H9 (cell line): ENCODE measurements around the gene MAT2A. TPM values are rescaled to one million over a fixed set of nuclear protein-coding genes. Genes with fewer than 3 reads are reported as not detected.

Source experiments
- DNase-seq: peaks from one replicate; pipeline ENCODE4 v3.0.0-alpha.2; 2017
- H2AFZ ChIP-seq: one replicate; pipeline ENCODE4 v1.6.1; 2013; ENCODE audit warnings: mild to moderate bottlenecking, low read length, control low read depth, moderate library complexity
- H2AK5ac ChIP-seq: 2 replicates; pipeline ENCODE4 v1.6.1; 2013; ENCODE audit warnings: low read length, control low read depth, mixed read lengths; ENCODE audit not compliant: insufficient read length
- H2BK120ac ChIP-seq: one replicate; pipeline ENCODE4 v1.6.1; 2013; ENCODE audit warnings: low read depth, mild to moderate bottlenecking, low read length, control low read depth, inconsistent platforms; ENCODE audit not compliant: poor library complexity, severe bottlenecking
- H2BK12ac ChIP-seq: 2 replicates; pipeline ENCODE4 v1.6.1; 2013; ENCODE audit warnings: low read length, control low read depth, mixed read lengths, low read depth; ENCODE audit not compliant: insufficient read length
- H2BK15ac ChIP-seq: 2 replicates; pipeline ENCODE4 v1.6.1; 2013; ENCODE audit warnings: low read depth, low read length, control low read depth
- H2BK20ac ChIP-seq: one replicate; pipeline ENCODE4 v1.6.1; 2013; ENCODE audit warnings: low read depth, mild to moderate bottlenecking, low read length, control low read depth, inconsistent platforms; ENCODE audit not compliant: poor library complexity, severe bottlenecking
- H2BK5ac ChIP-seq: 2 replicates; pipeline ENCODE4 v1.6.1; 2013; ENCODE audit warnings: low read length, control low read depth, mixed read lengths; ENCODE audit not compliant: insufficient read length
- H3K14ac ChIP-seq: 2 replicates; pipeline ENCODE4 v1.6.1; 2013; ENCODE audit warnings: low read length, control low read depth; ENCODE audit not compliant: insufficient read depth
- H3K18ac ChIP-seq: 2 replicates; pipeline ENCODE4 v1.6.1; 2013; ENCODE audit warnings: low read depth, mild to moderate bottlenecking, mixed read lengths, low read length, control low read depth; ENCODE audit not compliant: insufficient read length
- H3K23ac ChIP-seq: 2 replicates; pipeline ENCODE4 v1.6.1; 2013; ENCODE audit warnings: low read length, control low read depth, mixed read lengths, low read depth; ENCODE audit not compliant: insufficient read length
- H3K23me2 ChIP-seq: 2 replicates; pipeline ENCODE4 v1.6.1; 2013; ENCODE audit warnings: low read depth, mild to moderate bottlenecking, mixed read lengths, low read length, control low read depth; ENCODE audit not compliant: insufficient read length, poor library complexity, severe bottlenecking
- H3K27ac ChIP-seq: 2 replicates; pipeline ENCODE4 v1.5.1; 2013; ENCODE audit warnings: low read length, control low read depth, mixed read lengths, low read depth; ENCODE audit not compliant: insufficient read length
- H3K27me3 ChIP-seq: 2 replicates; pipeline ENCODE4 v1.6.1; 2013; ENCODE audit warnings: low read length, control low read depth, inconsistent platforms; ENCODE audit not compliant: insufficient read depth
- H3K4ac ChIP-seq: 2 replicates; pipeline ENCODE4 v1.6.1; 2013; ENCODE audit warnings: low read depth, mild to moderate bottlenecking, control low read depth, inconsistent platforms, low read length, moderate library complexity
- H3K4me1 ChIP-seq: 2 replicates; pipeline ENCODE4 v1.6.1; 2013; ENCODE audit warnings: low read length, control low read depth, inconsistent platforms; ENCODE audit not compliant: insufficient read depth
- H3K4me2 ChIP-seq: 2 replicates; pipeline ENCODE4 v1.6.1; 2013; ENCODE audit warnings: low read length, control low read depth, mixed read lengths; ENCODE audit not compliant: insufficient read length, insufficient read depth
- H3K56ac ChIP-seq: 2 replicates; pipeline ENCODE4 v1.6.1; 2013; ENCODE audit warnings: low read depth, mild to moderate bottlenecking, mixed read lengths, low read length, control low read depth; ENCODE audit not compliant: insufficient read length
- H3K79me1 ChIP-seq: 2 replicates; pipeline ENCODE4 v1.6.1; 2013; ENCODE audit warnings: low read depth, mild to moderate bottlenecking, moderate library complexity, low read length, control low read depth, inconsistent platforms; ENCODE audit not compliant: insufficient read depth, poor library complexity, severe bottlenecking
- H3K79me2 ChIP-seq: 2 replicates; pipeline ENCODE4 v1.6.1; 2013; ENCODE audit warnings: low read length, control low read depth, inconsistent platforms; ENCODE audit not compliant: insufficient read depth
- H3K9ac ChIP-seq: 2 replicates; pipeline ENCODE4 v1.6.1; 2013; ENCODE audit warnings: low read length, control low read depth, mixed read lengths; ENCODE audit not compliant: insufficient read length; ENCODE audit errors: extremely low read depth
- H3K9me3 ChIP-seq: one replicate; pipeline ENCODE4 v1.6.1; 2013; ENCODE audit warnings: low read depth, low read length, inconsistent platforms; ENCODE audit not compliant: control insufficient read depth
- H3T11ph ChIP-seq: one replicate; pipeline ENCODE4 v1.6.1; 2013; ENCODE audit warnings: mild to moderate bottlenecking, low read length, control low read depth, inconsistent platforms
- H4K20me1 ChIP-seq: one replicate; pipeline ENCODE4 v1.6.1; 2013; ENCODE audit not compliant: control insufficient read depth, insufficient read length, insufficient read depth
- H4K5ac ChIP-seq: 2 replicates; pipeline ENCODE4 v1.6.1; 2013; ENCODE audit warnings: low read depth, mild to moderate bottlenecking, mixed read lengths, low read length, control low read depth; ENCODE audit not compliant: insufficient read length
- H4K8ac ChIP-seq: replicated peaks from 2 replicates; pipeline ENCODE4 v1.6.1; 2013; ENCODE audit warnings: low read length, control low read depth, mixed read lengths, low read depth; ENCODE audit not compliant: insufficient read length
- H4K91ac ChIP-seq: 2 replicates; pipeline ENCODE4 v1.6.1; 2013; ENCODE audit warnings: low read depth, mild to moderate bottlenecking, moderate library complexity, mixed read lengths, low read length, control low read depth; ENCODE audit not compliant: insufficient read length
- H3K27ac Mint-ChIP-seq, 3 experiments: 2 replicates in 2 of 3; 3 replicates in 1 of 3; pipeline ENCODE4 v1.8.0; 2020 to 2021; ENCODE audit warnings: mixed read lengths in 3 of 3, mild to moderate bottlenecking in 1 of 3, moderate library complexity in 1 of 3
- H3K27me3 Mint-ChIP-seq: 2 replicates; pipeline ENCODE4 v1.8.0; 2021; ENCODE audit warnings: low read depth, mild to moderate bottlenecking, moderate library complexity, mixed read lengths
- H3K36me3 Mint-ChIP-seq, 3 experiments: 2 replicates in 2 of 3; 3 replicates in 1 of 3; pipeline ENCODE4 v1.8.0; 2020 to 2021; ENCODE audit warnings: low read depth in 3 of 3, mixed read lengths in 3 of 3; ENCODE audit not compliant: insufficient read depth in 1 of 3
- H3K4me1 Mint-ChIP-seq, 2 experiments: 2 replicates each; pipeline ENCODE4 v1.8.0; 2020; ENCODE audit warnings: mixed read lengths in 2 of 2
- H3K4me3 Mint-ChIP-seq, 2 experiments: 2 replicates in 1 of 2; 3 replicates in 1 of 2; pipeline ENCODE4 v1.8.0; 2020 to 2021; ENCODE audit warnings: mild to moderate bottlenecking in 2 of 2, mixed read lengths in 2 of 2, moderate library complexity in 1 of 2
- H3K9me3 Mint-ChIP-seq, 2 experiments: 2 replicates in 1 of 2; 3 replicates in 1 of 2; pipeline ENCODE4 v1.8.0; 2020; ENCODE audit warnings: mild to moderate bottlenecking in 2 of 2, mixed read lengths in 2 of 2, moderate library complexity in 1 of 2
- WGBS: extraction: QIAGEN DNeasy Blood & Tissue Kit; methylation state at CpG from one replicate; pipeline ENCODE4 v1.1.7; 2013; ENCODE audit warnings: missing lambda C conversion rate, low lambda C conversion rate, mixed read lengths; ENCODE audit not compliant: insufficient read length; ENCODE audit errors: extremely low coverage; 5-methylcytosine and 5-hydroxymethylcytosine counted together
- total RNA-seq: library from RNA; stranded (reverse); gene quantifications from 2 replicates; pipeline ENCODE4 v1.2.1, GENCODE V29; 2021
- TF ChIP-seq, protein P1 (sequence below): fragments of 200-600 bp; sonication (generic); conservative IDR thresholded peaks from 3 replicates; pipeline ENCODE4 v1.8.0; 2021; ENCODE audit warnings: antibody characterized with exemption, mild to moderate bottlenecking

The MAT2A gene
- total RNA-seq, 1 experiment from 2014 or later, result 459 TPM

DNA sequence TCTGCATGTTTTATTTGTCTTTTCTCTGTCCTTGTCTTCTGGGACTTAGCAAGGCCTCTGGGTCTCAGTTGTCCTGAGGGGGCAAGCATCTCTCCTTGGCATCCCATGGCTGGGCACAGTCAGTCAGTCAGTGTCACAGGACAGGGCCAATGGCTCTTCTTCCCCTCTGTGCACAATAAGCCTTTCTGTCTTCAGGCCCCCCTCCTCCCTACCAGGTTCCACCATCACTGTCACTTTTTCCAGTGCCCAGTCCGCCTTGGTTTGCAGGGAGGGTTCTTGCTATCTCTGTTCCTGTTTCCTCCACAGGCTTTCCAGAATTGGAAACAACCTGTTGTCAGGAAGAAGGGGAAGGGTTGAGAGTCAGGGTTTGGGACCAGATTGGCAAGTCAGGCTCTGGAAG is 43.5 kb downstream of the MAT2A start:
- H3K23me2 ChIP-seq, result peaks cover 7% of the 10 kb centered on the region
- no peak overlapping the region for H4K5ac ChIP-seq
- Mint-ChIP-seq H3K4me1 (peaks cover 21 to 24% of the 10 kb centered on the region in 2 experiments), H3K27me3 (peaks cover 17% of the 10 kb centered on the region), H3K27ac (no peak overlapping the region), H3K9me3 (no peaks in the 10 kb centered on the region; a peak in 1 of 5 replicates), H3K36me3 (no peaks in the 10 kb centered on the region; a peak in 2 of 7 replicates), H3K4me3 (no peak overlapping the region)
- H2BK120ac ChIP-seq, result no peak overlapping the region
- H2BK12ac ChIP-seq, result no peak overlapping the region
- H4K8ac ChIP-seq, result no peak overlapping the region
- peaks cover 3% of the 10 kb centered on the region; the same call in 1 of the 2 replicates for H3K4me1 ChIP-seq
- H3K18ac ChIP-seq, result no peak overlapping the region
- H3K4ac ChIP-seq, result no peak overlapping the region
- H3K56ac ChIP-seq, result no peak overlapping the region
- no peaks in the 10 kb centered on the region for H3K9me3 ChIP-seq
- no CpG with 5 or more reads among the region's 1 CpG for WGBS
- H2BK15ac ChIP-seq, result no peak overlapping the region
- no peak overlapping the region for H3K23ac ChIP-seq
- no peaks in the 10 kb centered on the region for H4K20me1 ChIP-seq
- no peak overlapping the region for H2BK5ac ChIP-seq
- H3K27me3 ChIP-seq, result peaks cover 5% of the 10 kb centered on the region; the same call in 1 of the 2 replicates
- H2BK20ac ChIP-seq, result no peak overlapping the region
- no peak overlapping the region for H3K27ac ChIP-seq
- no peak overlapping the region for H4K91ac ChIP-seq
- H3K14ac ChIP-seq, result no peak overlapping the region
- no peak overlapping the region for H3K4me2 ChIP-seq
- H2AK5ac ChIP-seq, result no peak overlapping the region
- DNase-seq, result no peak
- no peaks in the 10 kb centered on the region for H3K79me1 ChIP-seq
- no peak overlapping the region for H3K9ac ChIP-seq
- H2AFZ ChIP-seq, result no peak overlapping the region
- no peaks in the 10 kb centered on the region for H3K79me2 ChIP-seq
- TF ChIP-seq, protein P1, sequence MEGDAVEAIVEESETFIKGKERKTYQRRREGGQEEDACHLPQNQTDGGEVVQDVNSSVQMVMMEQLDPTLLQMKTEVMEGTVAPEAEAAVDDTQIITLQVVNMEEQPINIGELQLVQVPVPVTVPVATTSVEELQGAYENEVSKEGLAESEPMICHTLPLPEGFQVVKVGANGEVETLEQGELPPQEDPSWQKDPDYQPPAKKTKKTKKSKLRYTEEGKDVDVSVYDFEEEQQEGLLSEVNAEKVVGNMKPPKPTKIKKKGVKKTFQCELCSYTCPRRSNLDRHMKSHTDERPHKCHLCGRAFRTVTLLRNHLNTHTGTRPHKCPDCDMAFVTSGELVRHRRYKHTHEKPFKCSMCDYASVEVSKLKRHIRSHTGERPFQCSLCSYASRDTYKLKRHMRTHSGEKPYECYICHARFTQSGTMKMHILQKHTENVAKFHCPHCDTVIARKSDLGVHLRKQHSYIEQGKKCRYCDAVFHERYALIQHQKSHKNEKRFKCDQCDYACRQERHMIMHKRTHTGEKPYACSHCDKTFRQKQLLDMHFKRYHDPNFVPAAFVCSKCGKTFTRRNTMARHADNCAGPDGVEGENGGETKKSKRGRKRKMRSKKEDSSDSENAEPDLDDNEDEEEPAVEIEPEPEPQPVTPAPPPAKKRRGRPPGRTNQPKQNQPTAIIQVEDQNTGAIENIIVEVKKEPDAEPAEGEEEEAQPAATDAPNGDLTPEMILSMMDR, result no peak
- no peak overlapping the region for H3T11ph ChIP-seq
